ENCODE data around the gene FA2H.

GRCh38 chr16:74738816-74739215, 35.8 kb downstream of the FA2H start:
- TF ChIP-seq ZNF274 (IDR thresholded peaks at IDR 0.05; ENCODE audit: low read depth, low read length): no peak
- no peak for TF ChIP-seq YY1 (IDR thresholded peaks at IDR 0.05; ENCODE audit: insufficient read depth, insufficient read length)
- no peak for TF ChIP-seq SUZ12 (IDR thresholded peaks at IDR 0.05; ENCODE audit: extremely low read depth, insufficient read depth, insufficient read length)
